HL-60 (cell line): Measurements from ENCODE around the gene HOXC12.

ENCODE experiments used
- POLR2AphosphoS5 ChIP-seq: IDR thresholded peaks from 2 replicates; pipeline ENCODE4 v1.6.1; 2012; ENCODE audit warnings: low read depth
- TF ChIP-seq, protein P1 (sequence below): IDR thresholded peaks from one replicate; pipeline ENCODE4 v1.5.1; 2011; ENCODE audit warnings: low read length, control low read depth, inconsistent platforms; ENCODE audit not compliant: insufficient read depth

DNA sequence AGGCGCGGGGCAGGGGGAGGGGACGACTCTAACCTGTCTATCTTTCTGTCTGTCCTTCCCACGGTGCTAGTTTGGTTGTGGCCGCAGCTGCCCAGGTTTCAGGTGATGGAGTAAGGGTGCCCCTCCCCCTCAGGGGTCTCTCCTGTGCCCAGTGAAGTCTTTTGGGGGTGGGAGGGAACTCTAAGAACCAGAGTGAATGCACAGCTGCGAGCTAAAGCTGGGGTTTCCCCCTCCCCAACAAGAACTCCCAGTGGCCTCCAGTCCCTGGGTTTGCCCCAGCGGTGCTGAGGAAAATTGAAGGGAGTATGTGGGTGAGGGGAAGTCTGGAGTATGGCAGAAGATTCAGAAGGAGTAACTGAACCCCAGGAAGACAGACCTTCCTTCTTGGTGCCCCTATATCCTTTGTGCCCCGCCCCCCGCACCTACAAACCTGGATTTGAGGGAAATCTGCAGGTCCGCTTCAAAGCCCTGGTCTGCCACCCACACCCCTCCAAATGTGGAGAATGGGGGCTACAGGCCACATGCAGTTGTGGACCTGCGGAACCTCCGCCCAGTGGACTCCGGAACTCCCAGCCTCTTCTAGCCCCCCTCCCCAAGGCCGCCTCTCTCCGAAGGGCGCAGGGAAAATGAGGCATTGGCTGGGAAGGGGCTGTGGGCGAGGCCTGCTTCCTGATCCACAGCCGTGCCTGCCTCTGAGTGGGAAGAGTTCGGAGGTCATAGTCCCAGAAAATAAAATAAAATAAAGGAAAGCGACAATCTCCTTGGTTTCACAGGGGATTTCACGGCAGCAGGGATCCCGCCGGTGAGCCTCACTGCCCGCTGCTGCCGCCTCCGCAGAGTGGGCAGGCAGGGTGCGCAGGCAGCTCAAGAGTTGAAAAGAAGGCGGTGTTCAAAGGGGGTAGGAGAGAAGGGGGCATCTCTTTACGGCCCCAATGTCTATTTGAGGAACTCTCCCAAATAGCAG, 41.8 kb downstream of the HOXC12 start:
- TF ChIP-seq, protein P1, sequence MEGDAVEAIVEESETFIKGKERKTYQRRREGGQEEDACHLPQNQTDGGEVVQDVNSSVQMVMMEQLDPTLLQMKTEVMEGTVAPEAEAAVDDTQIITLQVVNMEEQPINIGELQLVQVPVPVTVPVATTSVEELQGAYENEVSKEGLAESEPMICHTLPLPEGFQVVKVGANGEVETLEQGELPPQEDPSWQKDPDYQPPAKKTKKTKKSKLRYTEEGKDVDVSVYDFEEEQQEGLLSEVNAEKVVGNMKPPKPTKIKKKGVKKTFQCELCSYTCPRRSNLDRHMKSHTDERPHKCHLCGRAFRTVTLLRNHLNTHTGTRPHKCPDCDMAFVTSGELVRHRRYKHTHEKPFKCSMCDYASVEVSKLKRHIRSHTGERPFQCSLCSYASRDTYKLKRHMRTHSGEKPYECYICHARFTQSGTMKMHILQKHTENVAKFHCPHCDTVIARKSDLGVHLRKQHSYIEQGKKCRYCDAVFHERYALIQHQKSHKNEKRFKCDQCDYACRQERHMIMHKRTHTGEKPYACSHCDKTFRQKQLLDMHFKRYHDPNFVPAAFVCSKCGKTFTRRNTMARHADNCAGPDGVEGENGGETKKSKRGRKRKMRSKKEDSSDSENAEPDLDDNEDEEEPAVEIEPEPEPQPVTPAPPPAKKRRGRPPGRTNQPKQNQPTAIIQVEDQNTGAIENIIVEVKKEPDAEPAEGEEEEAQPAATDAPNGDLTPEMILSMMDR = no peak
- no peak for TF ChIP-seq POLR2AphosphoS5
